Skin of body (tissue), 2 donors: Measurements from ENCODE around the gene OR2W1. TPM values are rescaled to one million over a fixed set of nuclear protein-coding genes. Genes with fewer than 3 reads are reported as not detected.

ENCODE experiments used
- DNase-seq: peaks from one replicate; lab custom pipeline; 2025; lab: John Stamatoyannopoulos, UW
- total RNA-seq: library from RNA; depleted of rRNA; stranded (reverse); fragments of >200 nt; gene quantifications from one replicate; pipeline ENCODE4 v1.2.3, GENCODE V29; 2014

The OR2W1 gene, protein sequence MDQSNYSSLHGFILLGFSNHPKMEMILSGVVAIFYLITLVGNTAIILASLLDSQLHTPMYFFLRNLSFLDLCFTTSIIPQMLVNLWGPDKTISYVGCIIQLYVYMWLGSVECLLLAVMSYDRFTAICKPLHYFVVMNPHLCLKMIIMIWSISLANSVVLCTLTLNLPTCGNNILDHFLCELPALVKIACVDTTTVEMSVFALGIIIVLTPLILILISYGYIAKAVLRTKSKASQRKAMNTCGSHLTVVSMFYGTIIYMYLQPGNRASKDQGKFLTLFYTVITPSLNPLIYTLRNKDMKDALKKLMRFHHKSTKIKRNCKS
- total RNA-seq: not detected

DNA sequence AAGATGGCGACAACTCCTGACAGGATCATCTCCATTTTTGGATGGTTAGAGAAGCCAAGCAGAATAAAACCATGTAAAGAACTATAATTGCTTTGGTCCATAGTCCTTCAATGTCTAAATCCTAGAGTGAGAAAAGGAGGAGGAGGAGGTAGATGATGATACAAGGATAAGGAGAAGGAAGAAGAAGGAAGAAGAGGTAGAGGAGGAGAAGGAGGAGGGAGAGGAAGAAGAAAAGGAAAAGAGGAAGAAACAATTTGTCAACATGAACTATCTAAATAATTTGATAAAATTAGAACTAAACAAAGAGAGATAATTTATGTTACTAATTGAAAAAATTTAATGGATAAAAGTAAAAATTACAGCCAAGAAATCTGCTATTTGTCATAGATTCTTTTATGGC lies at the start of gene OR2W1:
Gene OR2W1, minus strand, starts transcription at position 101 of the 400 bp plus-strand sequence. Its CDS starts 0 bp downstream, at position 101.
- DNase-seq: no peak

DNA sequence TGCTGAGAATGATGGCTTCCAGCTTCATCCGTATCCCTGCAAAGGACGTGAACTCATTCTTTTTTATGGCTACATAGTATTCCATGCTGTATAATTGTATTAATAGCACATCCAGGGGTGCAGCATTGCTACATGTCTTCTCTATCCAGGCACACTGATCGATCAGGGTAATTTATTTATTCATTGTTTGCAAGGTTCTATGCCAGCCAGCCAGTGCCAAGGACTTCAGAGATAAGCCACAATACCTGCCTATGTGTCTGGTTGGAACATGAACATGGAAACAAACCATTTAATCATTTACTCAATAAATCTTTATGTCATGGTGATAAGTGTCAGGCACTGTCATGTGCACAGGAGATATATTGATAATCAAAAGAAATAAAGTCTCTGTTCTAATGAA lies 48.0 kb upstream of the OR2W1 start:
- DNase-seq: no peak

DNA sequence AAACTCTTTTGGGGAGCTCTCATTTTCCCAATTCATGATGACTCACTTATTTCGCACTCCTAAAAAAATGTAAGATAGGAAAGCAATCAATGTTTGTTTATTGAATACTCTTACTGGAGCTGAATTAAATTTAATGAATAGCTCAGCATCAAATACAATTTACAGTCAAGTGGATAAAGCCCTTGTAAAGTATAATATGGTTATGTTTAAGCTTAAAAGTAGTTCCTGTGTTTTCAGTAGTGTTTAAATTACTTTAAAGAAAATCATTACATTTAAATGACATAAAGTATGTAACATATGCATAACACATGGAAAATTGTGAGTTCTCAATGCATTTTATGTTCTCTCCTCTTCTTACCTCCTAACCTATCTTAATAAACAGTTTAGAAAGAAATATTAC lies 42.2 kb upstream of the OR2W1 start, which contains the start of gene OR2B3:
Gene OR2B3, minus strand, starts transcription at position 101 of the 400 bp plus-strand sequence. Its CDS starts 65 bp downstream, at position 36.
- no peak for DNase-seq

DNA sequence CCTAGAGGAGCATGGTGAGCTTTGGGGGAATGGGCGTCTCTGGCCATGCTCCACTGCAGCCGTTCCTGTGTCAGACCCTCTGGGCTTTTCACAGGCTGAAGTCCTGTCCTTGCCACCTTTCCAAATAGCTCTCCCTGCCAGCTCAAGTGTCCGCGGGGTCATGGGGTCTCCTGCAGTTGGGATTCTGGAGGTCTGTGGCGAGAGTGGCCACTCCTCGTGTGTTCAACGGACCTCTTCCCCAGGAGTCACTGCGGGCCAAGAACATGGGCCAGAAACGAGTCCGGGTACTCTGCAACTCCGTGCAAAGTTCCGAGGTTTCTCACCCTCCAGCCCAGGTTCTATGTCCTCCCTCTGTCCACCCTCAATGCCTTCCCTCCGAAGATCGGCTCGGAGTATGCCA lies 37.5 kb upstream of the OR2W1 start:
- DNase-seq: no peak

DNA sequence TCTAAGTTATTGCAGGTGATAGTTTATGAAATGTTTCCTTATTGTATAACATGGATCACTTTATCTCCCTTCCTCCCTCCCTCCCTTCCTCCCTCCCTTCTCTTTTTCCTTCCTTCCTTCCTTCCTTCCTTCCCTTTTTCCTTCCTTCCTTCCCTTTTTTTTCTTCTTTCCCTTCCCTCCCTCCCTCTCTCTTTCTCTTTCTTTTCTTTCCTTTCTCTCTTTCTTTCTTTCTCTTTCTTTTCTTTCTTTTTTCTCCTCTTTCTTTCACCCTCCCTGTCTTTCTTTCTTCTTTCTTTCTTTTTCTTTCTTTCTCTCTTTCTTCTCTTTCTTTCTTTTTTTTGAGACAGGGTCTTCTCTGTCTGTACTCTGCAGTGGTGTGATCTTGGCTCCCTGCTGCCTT lies 36.3 kb upstream of the OR2W1 start:
- DNase-seq: no peak

DNA sequence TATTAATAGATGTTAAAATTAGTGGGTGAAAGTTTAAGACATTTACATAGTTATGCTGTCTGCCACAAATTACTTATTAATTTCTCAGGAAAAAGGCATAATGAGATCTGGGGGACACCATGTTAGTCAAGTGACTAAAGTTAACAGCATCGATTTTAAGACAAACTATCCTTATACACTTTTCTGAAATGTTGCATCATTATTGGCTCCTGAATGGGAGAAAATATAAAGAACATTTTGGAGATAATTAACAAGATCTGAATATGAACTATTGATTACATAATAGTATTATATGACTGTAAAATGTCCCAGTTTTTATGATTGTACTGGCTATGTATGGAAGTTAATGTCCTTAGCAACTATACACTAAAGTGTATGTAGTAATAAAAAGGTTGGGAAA lies 34.2 kb upstream of the OR2W1 start:
- DNase-seq: no peak

DNA sequence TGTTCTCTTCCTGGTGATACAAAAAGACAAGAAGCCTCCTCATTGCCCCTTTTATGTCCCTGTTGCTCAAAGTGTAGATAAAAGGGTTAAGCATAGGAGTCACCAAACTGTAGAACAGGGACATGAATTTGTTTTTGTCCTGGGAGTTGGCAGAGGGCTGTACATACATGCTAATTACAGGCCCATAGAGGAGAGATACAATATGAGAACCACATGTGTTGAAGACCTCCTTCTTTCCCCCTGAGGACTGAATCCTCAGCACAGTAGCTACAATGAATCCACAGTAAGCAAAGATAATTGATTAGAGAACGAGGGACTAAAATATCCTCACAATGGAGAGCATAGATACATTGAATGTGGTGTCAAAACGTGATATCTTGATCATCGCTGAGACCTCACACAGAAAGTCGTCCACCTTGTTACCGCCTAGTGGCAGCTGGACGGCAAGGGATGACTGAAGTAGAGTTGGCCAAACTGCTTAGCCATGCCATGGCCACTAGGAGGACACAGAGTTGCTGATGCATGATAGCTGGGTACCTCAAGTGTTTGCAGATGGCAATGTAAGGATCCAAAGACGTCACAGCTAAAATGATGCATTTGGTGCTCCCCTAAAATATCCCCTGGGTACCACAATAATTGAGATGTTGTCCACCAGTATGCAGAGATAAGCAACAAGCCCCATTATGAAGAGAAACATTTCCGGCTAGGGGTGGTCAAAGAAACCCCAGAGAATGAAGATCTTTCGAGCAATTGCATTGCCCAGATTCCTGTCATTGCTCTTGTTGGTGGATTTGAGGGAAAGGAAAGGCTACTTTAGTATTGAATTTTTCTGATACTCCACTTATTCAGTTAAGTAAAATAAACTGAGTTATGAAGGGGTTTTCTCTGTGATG lies 27.1 kb upstream of the OR2W1 start:
- no peak for DNase-seq

DNA sequence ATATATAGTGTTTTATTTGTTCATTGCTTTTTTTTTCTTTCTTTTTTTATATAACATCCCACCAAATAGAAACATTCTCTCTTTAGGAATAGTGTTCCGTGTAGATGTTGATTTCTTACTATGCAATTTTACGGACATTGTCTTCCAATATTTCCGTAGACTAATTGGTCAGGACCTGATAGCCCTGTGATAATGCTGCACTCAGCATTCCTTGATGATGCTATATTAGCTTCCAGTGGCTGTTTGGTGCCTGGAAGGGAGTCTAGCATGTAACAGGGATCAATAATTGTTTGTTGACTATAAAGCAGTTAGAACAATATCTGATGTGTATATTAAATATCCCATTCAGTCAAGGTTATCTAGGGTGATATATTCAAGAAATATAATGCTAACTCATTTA lies 6.7 kb upstream of the OR2W1 start:
- DNase-seq: no peak

DNA sequence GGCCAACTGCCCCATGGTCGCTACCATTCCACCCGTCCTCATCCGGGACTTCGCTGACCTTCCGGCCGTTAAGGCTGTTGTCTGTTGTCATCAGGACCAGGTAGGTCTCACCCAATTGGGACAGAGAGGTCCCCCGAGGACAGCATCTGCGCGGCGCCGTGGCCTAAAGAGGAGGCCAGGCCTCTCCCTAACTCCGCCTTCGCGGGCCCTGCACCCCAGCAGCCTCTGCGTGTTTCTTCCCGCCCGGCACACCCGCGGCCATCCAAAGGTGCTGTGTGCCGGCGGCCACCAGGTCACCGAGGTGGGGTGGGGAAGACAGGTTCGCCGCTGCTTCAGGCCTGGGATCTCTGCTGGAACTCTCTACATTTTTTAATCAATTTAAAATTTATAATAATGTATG lies 9.0 kb downstream of the OR2W1 start:
- no peak for DNase-seq

DNA sequence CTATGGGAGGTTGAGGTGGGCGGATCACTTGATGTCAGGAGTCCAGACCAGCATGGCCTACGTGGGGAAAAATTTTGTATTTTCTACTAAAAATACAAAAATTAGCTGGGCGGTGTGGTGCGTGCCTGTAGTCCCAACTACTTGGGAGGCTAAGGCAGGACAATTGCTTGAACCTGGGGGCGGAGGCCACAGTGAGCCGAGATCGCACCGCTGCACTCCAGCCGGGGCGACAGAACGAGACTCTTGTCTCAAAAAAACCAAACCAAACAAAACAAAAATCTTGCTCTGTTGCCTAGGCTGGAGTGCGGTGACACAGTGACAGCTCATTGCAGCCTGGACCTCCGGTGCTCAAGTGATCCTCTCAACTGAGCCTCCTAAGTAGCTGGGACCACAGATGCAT lies 16.2 kb downstream of the OR2W1 start:
- no peak for DNase-seq

DNA sequence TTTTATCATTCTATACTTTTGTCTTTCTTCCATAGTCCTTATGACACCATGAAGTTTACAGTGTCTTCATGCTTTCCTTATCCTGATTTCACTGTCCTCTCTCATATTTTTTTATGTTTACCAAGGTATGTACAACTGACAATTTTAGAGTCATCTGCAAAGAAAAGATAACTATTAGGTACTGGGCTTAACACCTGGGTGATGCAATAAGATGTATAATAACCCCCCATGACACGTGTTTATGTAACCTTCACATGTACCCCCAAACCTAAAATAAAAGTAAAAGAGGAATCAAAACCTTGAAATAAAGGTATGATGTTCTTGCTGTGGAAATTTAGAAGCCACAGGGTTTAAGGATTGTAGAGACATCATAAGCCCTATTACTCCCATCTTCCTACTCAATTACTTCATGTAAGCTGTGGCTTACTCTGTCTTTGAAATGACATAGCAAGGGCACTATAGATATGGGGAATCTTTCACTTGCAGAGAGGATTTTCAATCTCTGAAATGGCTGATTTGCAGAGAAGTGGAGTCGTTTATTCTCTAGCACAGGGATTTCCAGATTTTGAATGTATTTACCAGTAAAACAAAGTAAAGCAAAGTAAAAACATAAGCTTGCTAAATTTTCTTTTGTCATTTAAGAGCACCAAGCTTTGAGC lies 18.9 kb downstream of the OR2W1 start:
- no peak for DNase-seq

DNA sequence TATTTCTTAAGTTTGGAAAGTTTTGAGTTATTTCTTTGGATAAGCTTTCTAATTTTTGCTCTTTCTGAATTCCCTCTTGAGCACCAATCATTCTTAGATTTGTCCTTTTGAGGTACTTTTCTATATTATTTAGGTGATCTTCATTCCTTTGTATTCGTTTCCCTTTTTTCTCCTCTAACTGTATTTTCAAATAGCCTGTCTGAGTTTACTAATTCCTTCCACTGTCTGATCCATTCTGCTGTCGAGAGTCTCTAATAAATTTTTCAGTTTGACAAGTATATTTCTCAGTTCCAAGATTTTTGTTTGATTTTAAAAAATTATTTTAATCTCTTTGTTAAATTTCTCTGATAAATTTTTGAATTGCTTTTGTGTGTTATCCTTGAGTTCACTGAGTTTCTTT lies 23.5 kb downstream of the OR2W1 start:
- DNase-seq: no peak

DNA sequence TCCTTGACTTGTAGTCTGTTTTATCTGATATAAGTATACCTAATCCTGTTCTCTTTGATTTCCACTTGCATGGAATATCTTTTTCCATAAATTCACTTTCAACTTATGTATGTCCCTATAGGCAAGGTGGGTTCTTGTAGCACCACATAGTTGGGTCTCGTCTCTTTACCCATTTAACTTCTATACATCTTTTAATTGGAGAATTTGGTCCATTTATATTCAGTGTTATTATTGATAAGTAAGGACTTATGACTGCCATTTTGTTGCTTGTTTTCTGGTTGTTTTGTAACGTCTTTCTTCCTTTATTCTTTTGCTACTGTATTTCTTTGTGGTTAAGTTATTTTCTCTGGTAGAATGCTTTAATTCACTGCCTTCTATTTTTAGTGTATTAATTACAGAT lies 25.3 kb downstream of the OR2W1 start:
- no peak for DNase-seq

DNA sequence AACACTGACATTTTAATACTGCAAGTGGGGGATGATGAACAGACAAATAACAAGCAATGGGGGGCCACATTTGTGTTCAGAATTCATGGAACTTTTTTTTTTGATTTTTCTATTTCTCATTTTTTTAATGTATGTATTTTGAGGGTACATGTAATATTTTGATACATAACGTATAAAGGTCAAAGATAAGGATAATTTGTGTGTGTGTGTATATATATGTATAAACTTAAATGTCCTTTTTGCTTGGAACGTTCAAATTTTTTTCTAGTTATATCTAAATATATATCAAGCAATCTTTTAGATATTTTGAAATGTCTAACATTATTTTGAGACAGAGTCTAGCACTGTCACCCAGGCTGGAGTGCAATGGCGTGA lies 27.6 kb downstream of the OR2W1 start:
- no peak for DNase-seq

DNA sequence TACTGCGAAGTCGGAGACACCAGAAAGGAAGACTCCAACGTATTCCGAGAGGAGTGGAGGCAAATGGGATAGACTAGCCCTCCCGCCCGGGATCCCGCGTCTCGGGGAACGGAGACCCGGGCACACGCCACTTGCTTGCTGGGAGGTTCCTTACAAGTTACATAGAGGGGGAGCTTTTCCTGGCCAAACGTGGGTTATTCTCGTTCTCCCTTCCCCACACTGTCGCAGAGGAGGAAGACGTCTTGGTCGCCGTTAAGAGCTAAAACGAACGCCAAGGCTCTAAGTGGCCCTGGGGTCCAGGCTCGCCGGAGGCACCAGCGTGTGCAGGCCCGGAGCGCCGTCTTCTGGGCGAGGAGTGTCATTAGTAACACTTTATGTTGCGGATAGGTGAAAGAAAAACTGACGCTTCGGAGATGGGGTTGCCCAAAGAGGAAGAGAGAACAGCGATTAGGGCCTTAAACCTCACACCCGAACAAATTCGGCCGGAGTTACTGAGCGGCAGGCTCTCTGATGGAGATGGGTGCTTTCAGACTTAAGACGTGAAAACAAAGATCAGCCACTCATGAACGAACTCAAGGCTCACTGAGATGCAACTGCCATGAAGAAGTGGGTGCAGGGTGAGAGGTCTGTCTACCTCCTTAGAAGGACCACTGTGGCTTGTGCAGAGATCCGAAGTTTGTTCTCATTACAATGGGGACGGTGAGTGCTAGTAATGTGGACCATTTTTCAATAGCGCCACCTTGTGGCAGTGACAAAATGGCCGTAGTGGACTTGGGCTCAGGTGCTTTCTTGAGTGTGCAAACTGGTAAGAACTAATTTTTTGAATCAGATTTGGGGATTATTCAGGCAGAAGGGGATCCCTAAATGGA lies 28.2 kb downstream of the OR2W1 start:
- DNase-seq: peak; percentile 53

DNA sequence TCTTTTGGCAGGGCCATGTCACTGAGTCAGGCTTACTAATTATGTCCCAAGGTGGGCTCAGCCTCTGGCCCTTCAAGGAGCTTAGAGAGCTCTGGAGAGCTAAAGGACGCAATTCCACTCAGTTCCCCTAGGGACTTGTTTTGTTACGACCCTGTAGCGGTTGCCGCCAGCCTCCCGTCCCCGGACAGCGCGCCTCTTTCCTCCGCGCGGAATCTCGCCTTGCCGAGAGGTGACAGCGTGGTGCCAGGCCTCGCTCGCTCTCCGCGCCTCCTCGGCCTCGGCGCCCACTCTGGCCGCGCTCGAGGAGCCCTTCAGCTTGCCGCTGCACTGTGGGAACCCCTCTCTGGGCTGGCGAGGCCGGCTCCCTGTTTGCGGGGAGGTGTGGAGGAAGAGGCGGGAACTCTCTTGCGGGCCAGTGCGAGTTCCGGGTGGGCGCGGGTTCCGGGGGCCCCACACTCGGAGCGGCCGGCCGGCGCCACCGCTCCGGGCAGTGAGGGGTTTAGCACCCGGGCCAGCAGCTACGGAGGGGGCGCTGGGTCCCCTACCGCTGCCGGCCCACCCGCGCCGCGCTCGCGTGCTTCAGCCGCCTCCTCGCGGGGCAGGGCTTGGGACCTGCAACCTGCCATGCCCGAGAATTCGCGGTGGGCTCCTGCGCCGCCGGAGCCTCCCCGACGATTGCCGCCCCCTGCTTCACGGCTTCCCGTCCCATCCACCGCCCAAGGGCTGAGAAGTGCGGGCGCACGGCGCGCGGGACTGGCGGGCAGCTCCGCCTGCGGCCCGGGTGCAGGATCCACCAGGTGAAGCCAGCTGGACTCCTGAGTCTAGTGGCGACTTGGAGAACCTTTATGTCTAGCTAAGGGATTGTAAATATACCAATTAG lies 30.0 kb downstream of the OR2W1 start:
- DNase-seq: no peak

DNA sequence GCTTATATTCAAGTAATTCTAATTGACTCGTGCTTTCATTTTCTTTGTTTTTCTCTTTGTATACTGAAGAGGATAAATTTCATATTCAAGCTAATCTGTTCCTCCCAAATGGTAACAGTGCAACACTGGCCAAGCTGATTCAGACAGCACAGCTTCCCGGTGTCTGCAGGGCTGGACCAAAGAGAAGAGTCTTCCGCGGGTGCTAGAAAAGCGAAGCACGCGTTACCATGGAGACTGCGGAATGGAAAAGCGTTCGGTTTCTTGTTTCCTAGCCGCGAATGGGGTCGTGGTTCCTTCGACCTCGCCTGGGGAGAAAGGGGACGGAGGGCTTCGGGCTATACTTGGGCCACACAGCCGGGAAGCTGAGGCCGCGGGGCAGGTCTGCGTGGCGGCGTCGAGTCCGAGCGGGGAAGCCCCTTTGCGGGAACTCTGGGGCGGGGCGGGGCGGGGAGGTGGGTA lies 33.7 kb downstream of the OR2W1 start:
- DNase-seq: peak; percentile 66

DNA sequence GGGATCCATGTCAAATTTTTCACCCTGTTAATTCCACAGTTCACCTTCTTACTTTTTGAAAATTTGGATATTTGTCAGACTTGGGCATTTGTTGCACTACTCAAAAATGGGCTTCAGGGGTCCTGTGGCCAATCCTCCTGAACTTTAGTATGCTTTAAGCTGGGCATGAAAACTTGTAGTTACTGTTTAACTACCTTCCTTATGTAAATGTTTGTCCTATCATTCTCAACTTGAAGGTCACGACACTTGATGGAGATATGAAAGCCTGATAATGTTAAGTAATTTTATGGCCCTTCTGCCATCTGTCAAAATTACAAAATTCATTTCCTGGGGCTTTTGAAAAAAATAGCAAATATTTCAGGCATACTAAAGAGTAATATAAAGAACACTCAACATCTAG lies 35.6 kb downstream of the OR2W1 start:
- no peak for DNase-seq

DNA sequence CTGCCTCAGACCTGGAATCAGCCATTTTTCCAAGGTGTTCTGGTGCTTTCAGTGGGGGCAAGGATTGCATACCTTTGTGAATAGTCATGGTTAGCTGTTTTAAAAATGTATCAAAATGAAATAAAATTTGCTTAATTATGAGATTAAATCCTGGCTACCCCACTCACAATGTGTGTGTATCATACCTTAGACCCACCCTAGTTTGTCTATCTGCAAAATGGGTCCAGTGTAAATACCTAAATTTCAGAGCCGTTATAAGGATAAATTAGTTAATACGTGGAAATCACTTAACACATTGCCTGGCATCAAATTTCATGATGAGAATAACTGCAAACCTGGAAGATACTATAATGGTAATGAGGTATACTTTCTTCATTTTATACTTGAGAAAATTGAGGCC lies 36.9 kb downstream of the OR2W1 start:
- DNase-seq: no peak
